Muscle of leg (tissue), 11 donors: ENCODE measurements around the gene ZBTB24. TPM values are rescaled to one million over a fixed set of nuclear protein-coding genes. Genes with fewer than 3 reads are reported as not detected.

Experiments
- DNase-seq: peaks from one replicate; pipeline ENCODE4 v3.0.0; 2013
- H3K27ac ChIP-seq: one replicate; pipeline ENCODE4 v1.5.1; 2013; ENCODE audit warnings: mild to moderate bottlenecking, low read length, control low read depth
- H3K27me3 ChIP-seq: one replicate; pipeline ENCODE4 v1.6.1; 2013; ENCODE audit warnings: low read length; ENCODE audit not compliant: control insufficient read depth, insufficient read depth
- H3K36me3 ChIP-seq: one replicate; pipeline ENCODE4 v1.6.1; 2013; ENCODE audit warnings: low read length; ENCODE audit not compliant: control insufficient read depth, insufficient read depth
- H3K4me1 ChIP-seq: one replicate; pipeline ENCODE4 v1.6.1; 2013; ENCODE audit warnings: low read length; ENCODE audit not compliant: control insufficient read depth, insufficient read depth
- H3K4me3 ChIP-seq: one replicate; pipeline ENCODE4 v1.5.1; 2013; ENCODE audit warnings: low read length, control low read depth
- H3K9me3 ChIP-seq: replicated peaks from 2 replicates; pipeline ENCODE4 v1.6.1; 2013; ENCODE audit warnings: low read depth, low read length; ENCODE audit not compliant: control insufficient read depth
- WGBS: methylation state at CpG from one replicate; pipeline ENCODE4 v1.1.5; 2013; ENCODE audit warnings: missing lambda C conversion rate; ENCODE audit not compliant: insufficient coverage; 5-methylcytosine and 5-hydroxymethylcytosine counted together
- polyA plus RNA-seq, 8 donors: library from polyadenylated mRNA; unstranded; fragments of 120-200 nt; gene quantifications; one replicate each; pipeline versions ENCODE4 v1.2.1 to v1.2.3, GENCODE V29; 2013; ENCODE audit warnings: inconsistent platforms in 1 of 8, low replicate concordance in 1 of 8; ENCODE audit not compliant: insufficient read length in 8 of 8, insufficient read depth in 1 of 8
- total RNA-seq: library from RNA; stranded (reverse); fragments of 120-200 nt; gene quantifications from one replicate; pipeline ENCODE4 v1.2.4, GENCODE V29; 2013

Gene ZBTB24
- total and polyA plus RNA-seq, 9 donors, result 4.4 to 6.2 (median 4.8) TPM

- 88% methylated on average over 13 of the region's 15 CpGs for WGBS
- Histone ChIP-seq H3K27ac (no peak overlapping the region), H3K36me3 (peaks cover 71% of the 10 kb centered on the region), H3K27me3 (no peaks in the 10 kb centered on the region), H3K4me3 (no peak overlapping the region), H3K9me3 (no peaks in the 10 kb centered on the region), H3K4me1 (peaks cover 17% of the 10 kb centered on the region)
- no peak for DNase-seq
Observed at GRCh38 chr6:109446072-109446471, 36.9 kb downstream of the ZBTB24 start.

GRCh38 chr6:109445382-109445781 lies 37.6 kb downstream of the ZBTB24 start:
- Histone ChIP-seq H3K36me3 (peaks cover 69% of the 10 kb centered on the region), H3K4me3 (no peak overlapping the region), H3K27me3 (no peaks in the 10 kb centered on the region), H3K27ac (no peak overlapping the region), H3K9me3 (no peaks in the 10 kb centered on the region), H3K4me1 (peaks cover 19% of the 10 kb centered on the region)
- no peak for DNase-seq
- WGBS, result 60% methylated on average over 2 of the region's 9 CpGs

GRCh38 chr6:109443425-109443950 lies 39.5 kb downstream of the ZBTB24 start:
- H3K4me3 ChIP-seq, result no peak overlapping the region
- WGBS, result 91% methylated on average over 9 of the region's 10 CpGs
- H3K4me1 ChIP-seq, result peaks cover 21% of the 10 kb centered on the region
- no peaks in the 10 kb centered on the region for H3K9me3 ChIP-seq
- peaks cover 56% of the 10 kb centered on the region for H3K36me3 ChIP-seq
- H3K27ac ChIP-seq, result no peak overlapping the region
- no peaks in the 10 kb centered on the region for H3K27me3 ChIP-seq
- DNase-seq, result no peak

GRCh38 chr6:109442393-109442924 lies 40.6 kb downstream of the ZBTB24 start:
- H3K4me3 ChIP-seq, result no peak overlapping the region
- H3K4me1 ChIP-seq, result peaks cover 21% of the 10 kb centered on the region
- no peak overlapping the region for H3K27ac ChIP-seq
- no peak for DNase-seq
- H3K27me3 ChIP-seq, result no peaks in the 10 kb centered on the region
- H3K9me3 ChIP-seq, result no peaks in the 10 kb centered on the region
- H3K36me3 ChIP-seq, result peaks cover 55% of the 10 kb centered on the region
- 100% methylated on average over 3 of the region's 6 CpGs for whole genome bisulfite sequencing

GRCh38 chr6:109441069-109441816 lies 41.8 kb downstream of the ZBTB24 start:
- 0% methylated on average over 23 of the region's 31 CpGs for WGBS
- peak; percentile 71 for DNase-seq

GRCh38 chr6:109440331-109441068 lies 42.5 kb downstream of the ZBTB24 start, which contains the start of the genes PPIL6 and SMPD2:
TSS of gene PPIL6 (minus strand) at chr6:109440628. CDS start at chr6:109440590, 38 bp downstream.
TSS of gene SMPD2 (plus strand) at chr6:109440724. CDS start at chr6:109441122, 398 bp downstream.
- H3K4me3 ChIP-seq, result peak within 1 kb of the TSS; percentile 90

More at GRCh38 chr6:109441069-109441816, 41.8 kb downstream of the ZBTB24 start:
- no peaks in the 10 kb centered on the region for H3K9me3 ChIP-seq
- peaks cover 21% of the 10 kb centered on the region for H3K4me1 ChIP-seq
- H3K27ac ChIP-seq, result peak overlapping the region; percentile 90
- peaks cover 43% of the 10 kb centered on the region for H3K36me3 ChIP-seq
- H3K27me3 ChIP-seq, result no peaks in the 10 kb centered on the region
- H3K4me3 ChIP-seq, result peak overlapping the region; percentile 90

GRCh38 chr6:109436041-109436440 lies 47.0 kb downstream of the ZBTB24 start:
- no peak overlapping the region for H3K27ac ChIP-seq
- H3K4me1 ChIP-seq, result peaks cover 8% of the 10 kb centered on the region
- no peaks in the 10 kb centered on the region for H3K9me3 ChIP-seq
- no peak for DNase-seq
- no peaks in the 10 kb centered on the region for H3K27me3 ChIP-seq
- H3K36me3 ChIP-seq, result no peaks in the 10 kb centered on the region
- no peak overlapping the region for H3K4me3 ChIP-seq
- 100% methylated on average over 4 of the region's 5 CpGs for WGBS

More at GRCh38 chr6:109440331-109441068, 42.5 kb downstream of the ZBTB24 start, which contains the start of the genes PPIL6 and SMPD2:
- Histone ChIP-seq H3K27ac (peak within 1 kb of the TSS; percentile 90), H3K36me3 (peaks cover 36% of the 10 kb centered on the region), H3K4me1 (peaks cover 21% of the 10 kb centered on the region), H3K27me3 (no peaks in the 10 kb centered on the region), H3K9me3 (no peaks in the 10 kb centered on the region)
- DNase-seq, result peak; percentile 98
- WGBS, result under 1% methylated on average over 95 of the region's 102 CpGs

GRCh38 chr6:109434456-109434855 lies 48.6 kb downstream of the ZBTB24 start:
- H3K36me3 ChIP-seq, result no peaks in the 10 kb centered on the region
- no peaks in the 10 kb centered on the region for H3K9me3 ChIP-seq
- peaks cover 7% of the 10 kb centered on the region for H3K4me1 ChIP-seq
- H3K4me3 ChIP-seq, result no peak overlapping the region
- DNase-seq, result no peak
- WGBS, result no CpG with 5 or more reads among the region's 2 CpGs
- H3K27ac ChIP-seq, result no peak overlapping the region
- no peaks in the 10 kb centered on the region for H3K27me3 ChIP-seq

GRCh38 chr6:109429496-109429895 lies 53.5 kb downstream of the ZBTB24 start:
- H3K36me3 ChIP-seq, result no peaks in the 10 kb centered on the region
- no peaks in the 10 kb centered on the region for H3K9me3 ChIP-seq
- H3K4me1 ChIP-seq, result peaks cover 6% of the 10 kb centered on the region
- H3K27ac ChIP-seq, result peak overlapping the region; percentile 87
- no peak for DNase-seq
- 95% methylated on average over 3 of the region's 3 CpGs for WGBS
- H3K4me3 ChIP-seq, result no peak overlapping the region
- no peaks in the 10 kb centered on the region for H3K27me3 ChIP-seq
